B cell (primary cell): ENCODE results near the gene HTRA2.

ENCODE experiments used
- CTCF ChIP-seq: fragments of 200-600 bp; IDR thresholded peaks from one replicate; pipeline ENCODE4 v1.8.0; 2022; ENCODE audit warnings: antibody characterized with exemption, mild to moderate bottlenecking
- EZH2 ChIP-seq: IDR thresholded peaks from 2 replicates; pipeline ENCODE4 v1.6.1; 2012; ENCODE audit warnings: borderline replicate concordance, low read depth, mild to moderate bottlenecking, moderate library complexity, low read length; ENCODE audit not compliant: insufficient read depth, poor library complexity, severe bottlenecking

GRCh38 chr2:74531666-74532065, 1.9 kb downstream of the HTRA2 start:
- TF ChIP-seq CTCF (no peak), EZH2 (no peak)
